Panc1 (cell line): ENCODE data around the gene CES2. TPM values are rescaled to one million over a fixed set of nuclear protein-coding genes. Genes with fewer than 3 reads are reported as not detected.

Experiments
- ATAC-seq: fragments of 200-7000 bp; cut with Tn5 transposase; 2 replicates; pipeline ENCODE4 v1.9.1; 2020; ENCODE audit warnings: mild to moderate bottlenecking, moderate library complexity
- BruUV-seq: library from RNA; stranded (reverse); fragments of 400-500 nt; replicated peaks from 2 replicates; lab custom pipeline; 2021; lab: Mats Ljungman, UMichigan
- CTCF ChIA-PET: fragments of 300-600 bp; sonication (Branson Sonifier 250); formaldehyde crosslinking; loops from one replicate; lab custom pipeline; 2022; ENCODE audit warnings: antibody characterized with exemption; lab: Charles Lee
- POLR2A ChIA-PET: fragments of 300-600 bp; sonication (Branson Sonifier 250); formaldehyde crosslinking; loops from one replicate; lab custom pipeline; 2022; ENCODE audit warnings: antibody characterized with exemption; lab: Charles Lee
- DNase-seq: peaks from one replicate; pipeline ENCODE4 v3.0.0-alpha.2; 2010; ENCODE audit warnings: low read depth, low spot score
- H3K27ac ChIP-seq: 2 replicates; pipeline ENCODE4 v1.5.1; 2011; ENCODE audit warnings: mild to moderate bottlenecking, low read length, inconsistent platforms
- H3K27me3 ChIP-seq: fragments of 200-500 bp; sonication (Bioruptor generic); 2 replicates; pipeline ENCODE4 v1.6.0; 2014; ENCODE audit warnings: low read length, inconsistent platforms; ENCODE audit not compliant: control insufficient read depth, insufficient read depth
- H3K36me3 ChIP-seq: fragments of 200-500 bp; sonication (Bioruptor generic); 2 replicates; pipeline ENCODE4 v1.5.1; 2014; ENCODE audit warnings: inconsistent platforms, mild to moderate bottlenecking, low read length, moderate library complexity; ENCODE audit not compliant: control insufficient read depth, insufficient read depth
- H3K4me1 ChIP-seq: 2 replicates; pipeline ENCODE4 v1.5.1; 2011; ENCODE audit warnings: inconsistent platforms, mild to moderate bottlenecking, low read length, moderate library complexity; ENCODE audit not compliant: control insufficient read depth, insufficient read depth
- H3K4me3 ChIP-seq, 2 experiments: 2 replicates each; pipeline ENCODE4 v1.5.1; 2011 to 2012; ENCODE audit warnings: low read depth in 2 of 2, low read length in 2 of 2, mild to moderate bottlenecking in 2 of 2, inconsistent platforms in 1 of 2, moderate library complexity in 1 of 2
- H3K9me3 ChIP-seq: fragments of 200-500 bp; sonication (Bioruptor generic); 2 replicates; pipeline ENCODE4 v1.5.1; 2014; ENCODE audit warnings: low read depth, mild to moderate bottlenecking, inconsistent platforms, low read length, moderate library complexity; ENCODE audit not compliant: control insufficient read depth, insufficient read depth
- POLR2AphosphoS5 ChIP-seq: IDR thresholded peaks from 2 replicates; pipeline ENCODE4 v1.6.1; 2012; ENCODE audit warnings: mild to moderate bottlenecking, low read depth, low read length, moderate library complexity
- SIN3A ChIP-seq: IDR thresholded peaks from 2 replicates; pipeline ENCODE4 v1.6.1; 2012; ENCODE audit warnings: low read depth, mild to moderate bottlenecking, low read length, moderate library complexity, borderline replicate concordance; ENCODE audit not compliant: insufficient read depth
- TCF7L2 ChIP-seq: IDR thresholded peaks from 2 replicates; pipeline ENCODE4 v1.6.1; 2011; ENCODE audit warnings: mild to moderate bottlenecking, low read depth, low read length, inconsistent platforms
- in situ Hi-C: cut with HindIII; loops from 2 replicates; pipeline ENCODE4 v1.10.0; 2016; ENCODE audit warnings: low sequenced_read_pairs, low pct_unique_long_range_greater_than_20kb
- intact Hi-C: fragments of 100-400 bp; cut with micrococcal nuclease; formaldehyde crosslinking; loops from one replicate; pipeline ENCODE4 v1.10.0; 2022; ENCODE audit not compliant: unreplicated experiment
- total RNA-seq: library from RNA; stranded (reverse); gene quantifications from one replicate; pipeline ENCODE4 v1.2.1, GENCODE V29; 2021; ENCODE audit not compliant: unreplicated experiment
- TF ChIP-seq, protein P1 (sequence below), 2 experiments: IDR thresholded peaks; 2 replicates each; pipeline ENCODE4 v1.6.1; 2011 to 2012; ENCODE audit warnings: low read depth in 2 of 2, control low read depth in 1 of 2, low read length in 1 of 2, mild to moderate bottlenecking in 1 of 2, moderate library complexity in 1 of 2; ENCODE audit not compliant: insufficient read depth in 1 of 2
- TF ChIP-seq, protein P2 (sequence below): fragments of 450-650 bp; IDR thresholded peaks from 2 replicates; pipeline ENCODE4 v1.5.1; 2017; ENCODE audit warnings: mild to moderate bottlenecking

The CES2 gene
- total RNA-seq, 1 experiment from 2014 or later: 26.3 TPM

DNA sequence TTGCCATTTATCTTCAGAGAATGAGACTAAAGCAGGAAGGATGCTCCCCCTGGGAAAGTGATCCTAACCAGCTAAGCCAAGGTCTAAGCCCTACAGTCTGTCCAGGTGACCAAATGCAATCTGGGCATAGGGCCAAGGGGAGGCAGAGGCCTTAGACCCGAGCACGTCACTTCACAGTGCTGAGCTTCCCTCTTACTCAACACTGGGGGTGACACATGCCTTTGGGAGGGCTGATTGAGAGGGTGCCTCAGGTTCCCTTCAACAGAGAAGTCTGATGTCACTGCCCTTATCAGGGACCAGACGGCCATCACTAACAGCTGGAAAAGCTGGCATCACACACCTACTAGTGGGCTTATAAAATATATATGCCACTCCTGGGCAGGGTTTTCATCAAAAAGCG is 5.1 kb upstream of the CES2 start:
- peaks cover 6% of the 10 kb centered on the region; the same call in 1 of the 2 replicates for H3K4me1 ChIP-seq
- ChIA-PET CTCF (no interaction called here), POLR2A (no interaction called here)
- no TSS peak for BruUV-seq
- H3K27ac ChIP-seq: no peak overlapping the region
- TF ChIP-seq, protein P1, sequence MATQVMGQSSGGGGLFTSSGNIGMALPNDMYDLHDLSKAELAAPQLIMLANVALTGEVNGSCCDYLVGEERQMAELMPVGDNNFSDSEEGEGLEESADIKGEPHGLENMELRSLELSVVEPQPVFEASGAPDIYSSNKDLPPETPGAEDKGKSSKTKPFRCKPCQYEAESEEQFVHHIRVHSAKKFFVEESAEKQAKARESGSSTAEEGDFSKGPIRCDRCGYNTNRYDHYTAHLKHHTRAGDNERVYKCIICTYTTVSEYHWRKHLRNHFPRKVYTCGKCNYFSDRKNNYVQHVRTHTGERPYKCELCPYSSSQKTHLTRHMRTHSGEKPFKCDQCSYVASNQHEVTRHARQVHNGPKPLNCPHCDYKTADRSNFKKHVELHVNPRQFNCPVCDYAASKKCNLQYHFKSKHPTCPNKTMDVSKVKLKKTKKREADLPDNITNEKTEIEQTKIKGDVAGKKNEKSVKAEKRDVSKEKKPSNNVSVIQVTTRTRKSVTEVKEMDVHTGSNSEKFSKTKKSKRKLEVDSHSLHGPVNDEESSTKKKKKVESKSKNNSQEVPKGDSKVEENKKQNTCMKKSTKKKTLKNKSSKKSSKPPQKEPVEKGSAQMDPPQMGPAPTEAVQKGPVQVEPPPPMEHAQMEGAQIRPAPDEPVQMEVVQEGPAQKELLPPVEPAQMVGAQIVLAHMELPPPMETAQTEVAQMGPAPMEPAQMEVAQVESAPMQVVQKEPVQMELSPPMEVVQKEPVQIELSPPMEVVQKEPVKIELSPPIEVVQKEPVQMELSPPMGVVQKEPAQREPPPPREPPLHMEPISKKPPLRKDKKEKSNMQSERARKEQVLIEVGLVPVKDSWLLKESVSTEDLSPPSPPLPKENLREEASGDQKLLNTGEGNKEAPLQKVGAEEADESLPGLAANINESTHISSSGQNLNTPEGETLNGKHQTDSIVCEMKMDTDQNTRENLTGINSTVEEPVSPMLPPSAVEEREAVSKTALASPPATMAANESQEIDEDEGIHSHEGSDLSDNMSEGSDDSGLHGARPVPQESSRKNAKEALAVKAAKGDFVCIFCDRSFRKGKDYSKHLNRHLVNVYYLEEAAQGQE (IDR thresholded peaks at IDR 0.05; ENCODE audit: insufficient read depth in 1 of 2, low read depth in 2 of 2, low read length in 1 of 2): no peak
- TF ChIP-seq, protein P2, sequence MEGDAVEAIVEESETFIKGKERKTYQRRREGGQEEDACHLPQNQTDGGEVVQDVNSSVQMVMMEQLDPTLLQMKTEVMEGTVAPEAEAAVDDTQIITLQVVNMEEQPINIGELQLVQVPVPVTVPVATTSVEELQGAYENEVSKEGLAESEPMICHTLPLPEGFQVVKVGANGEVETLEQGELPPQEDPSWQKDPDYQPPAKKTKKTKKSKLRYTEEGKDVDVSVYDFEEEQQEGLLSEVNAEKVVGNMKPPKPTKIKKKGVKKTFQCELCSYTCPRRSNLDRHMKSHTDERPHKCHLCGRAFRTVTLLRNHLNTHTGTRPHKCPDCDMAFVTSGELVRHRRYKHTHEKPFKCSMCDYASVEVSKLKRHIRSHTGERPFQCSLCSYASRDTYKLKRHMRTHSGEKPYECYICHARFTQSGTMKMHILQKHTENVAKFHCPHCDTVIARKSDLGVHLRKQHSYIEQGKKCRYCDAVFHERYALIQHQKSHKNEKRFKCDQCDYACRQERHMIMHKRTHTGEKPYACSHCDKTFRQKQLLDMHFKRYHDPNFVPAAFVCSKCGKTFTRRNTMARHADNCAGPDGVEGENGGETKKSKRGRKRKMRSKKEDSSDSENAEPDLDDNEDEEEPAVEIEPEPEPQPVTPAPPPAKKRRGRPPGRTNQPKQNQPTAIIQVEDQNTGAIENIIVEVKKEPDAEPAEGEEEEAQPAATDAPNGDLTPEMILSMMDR: no peak
- TF ChIP-seq TCF7L2: no peak
- no peak for TF ChIP-seq POLR2AphosphoS5
- TF ChIP-seq SIN3A: no peak
- H3K27me3 ChIP-seq: no peaks in the 10 kb centered on the region
- no peak overlapping the region for H3K4me3 ChIP-seq
- intact Hi-C loops (no loop called here), in situ Hi-C loops (no loop called here)
- H3K9me3 ChIP-seq: no peaks in the 10 kb centered on the region
- peaks cover 8% of the 10 kb centered on the region; the same call in 1 of the 2 replicates for H3K36me3 ChIP-seq
- ATAC-seq (no peak), DNase-seq (no peak)

DNA sequence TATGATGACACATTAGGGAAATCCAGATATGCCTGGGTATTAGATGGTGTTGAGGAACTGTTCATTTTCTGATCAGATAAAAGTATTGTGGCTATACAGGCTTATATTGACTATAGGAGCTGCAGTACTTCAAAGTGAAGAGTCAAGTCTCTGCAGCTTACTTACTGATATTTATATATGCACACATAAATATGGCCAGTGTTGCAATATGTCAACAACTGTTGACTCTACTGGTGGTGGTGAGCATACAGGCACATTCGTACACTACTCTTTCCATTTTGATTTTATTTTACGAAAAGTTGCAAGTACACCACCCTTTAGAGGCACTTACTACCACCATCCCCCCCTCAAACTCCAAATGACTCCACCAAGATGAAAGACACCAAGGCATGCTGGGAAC is 3.7 kb upstream of the CES2 start:
- no peak overlapping the region for H3K4me3 ChIP-seq
- no peak for ATAC-seq
- H3K27ac ChIP-seq: no peak overlapping the region
- H3K27me3 ChIP-seq: no peaks in the 10 kb centered on the region
- DNase-seq: no peak
- POLR2A ChIA-PET: no interaction called here
- in situ Hi-C loops (no loop called here), intact Hi-C loops (no loop called here)
- H3K9me3 ChIP-seq: no peaks in the 10 kb centered on the region
- TF ChIP-seq SIN3A (no peak), POLR2AphosphoS5 (no peak), TCF7L2 (no peak)
- TF ChIP-seq, protein P2: no peak
- TF ChIP-seq, protein P1 (IDR thresholded peaks at IDR 0.05; ENCODE audit: insufficient read depth in 1 of 2, low read depth in 2 of 2, low read length in 1 of 2): no peak
- BruUV-seq: no TSS peak
- CTCF ChIA-PET: no interaction called here
- peaks cover 3% of the 10 kb centered on the region for H3K4me1 ChIP-seq
- peaks cover 8% of the 10 kb centered on the region; the same call in 1 of the 2 replicates for H3K36me3 ChIP-seq
